Nephron progenitor cell (in vitro differentiated cells): Measurements from ENCODE around the gene EXOC4.

Experiments
- DNase-seq: peaks from one replicate; pipeline ENCODE4 v3.0.0; 2021
- H3K27ac Mint-ChIP-seq: 2 replicates; pipeline ENCODE4 v1.8.0; 2021; ENCODE audit warnings: mild to moderate bottlenecking, moderate library complexity, mixed read lengths
- H3K27me3 Mint-ChIP-seq: 2 replicates; pipeline ENCODE4 v1.8.0; 2021; ENCODE audit warnings: mild to moderate bottlenecking, low read depth, mixed read lengths; ENCODE audit not compliant: poor library complexity
- H3K36me3 Mint-ChIP-seq: 2 replicates; pipeline ENCODE4 v1.8.0; 2021; ENCODE audit warnings: low read depth, mixed read lengths
- H3K4me1 Mint-ChIP-seq: 2 replicates; pipeline ENCODE4 v1.8.0; 2021; ENCODE audit warnings: mixed read lengths
- H3K4me3 Mint-ChIP-seq: 2 replicates; pipeline ENCODE4 v1.8.0; 2021; ENCODE audit warnings: mild to moderate bottlenecking, moderate library complexity, mixed read lengths
- H3K9me3 Mint-ChIP-seq: 2 replicates; pipeline ENCODE4 v1.8.0; 2021; ENCODE audit warnings: mild to moderate bottlenecking, moderate library complexity, mixed read lengths
- CTCF ChIP-seq: fragments of 200-600 bp; sonication (generic); IDR thresholded peaks from 2 replicates; pipeline ENCODE4 v1.5.0; 2021; ENCODE audit warnings: antibody characterized with exemption

EXOC4 gene

GRCh38 chr7:133693281-133693680 lies 440.4 kb downstream of the EXOC4 start:
- Mint-ChIP-seq H3K4me3 (no peak overlapping the region), H3K9me3 (no peaks in the 10 kb centered on the region), H3K4me1 (peaks cover 46% of the 10 kb centered on the region), H3K36me3 (no peaks in the 10 kb centered on the region), H3K27ac (no peak overlapping the region), H3K27me3 (peaks cover 6% of the 10 kb centered on the region)
- DNase-seq, result no peak
- no peak for TF ChIP-seq CTCF

- Mint-ChIP-seq H3K4me1 (peaks cover 27% of the 10 kb centered on the region), H3K9me3 (no peaks in the 10 kb centered on the region), H3K27me3 (peaks cover 6% of the 10 kb centered on the region), H3K27ac (peak overlapping the region; percentile 40), H3K4me3 (peak overlapping the region; percentile 12), H3K36me3 (no peaks in the 10 kb centered on the region)
- no peak for TF ChIP-seq CTCF
- DNase-seq, result peak; percentile 40
Measured at GRCh38 chr7:133696056-133696455, 443.2 kb downstream of the EXOC4 start.

- H3K4me1 Mint-ChIP-seq, result peaks cover 31% of the 10 kb centered on the region
- no peak overlapping the region for H3K4me3 Mint-ChIP-seq
- peaks cover 6% of the 10 kb centered on the region for H3K27me3 Mint-ChIP-seq
- no peaks in the 10 kb centered on the region for H3K9me3 Mint-ChIP-seq
- TF ChIP-seq CTCF, result no peak
- DNase-seq, result no peak
- no peaks in the 10 kb centered on the region for H3K36me3 Mint-ChIP-seq
- H3K27ac Mint-ChIP-seq, result no peak overlapping the region
Measured at GRCh38 chr7:133697585-133697984, 444.7 kb downstream of the EXOC4 start.

DNA sequence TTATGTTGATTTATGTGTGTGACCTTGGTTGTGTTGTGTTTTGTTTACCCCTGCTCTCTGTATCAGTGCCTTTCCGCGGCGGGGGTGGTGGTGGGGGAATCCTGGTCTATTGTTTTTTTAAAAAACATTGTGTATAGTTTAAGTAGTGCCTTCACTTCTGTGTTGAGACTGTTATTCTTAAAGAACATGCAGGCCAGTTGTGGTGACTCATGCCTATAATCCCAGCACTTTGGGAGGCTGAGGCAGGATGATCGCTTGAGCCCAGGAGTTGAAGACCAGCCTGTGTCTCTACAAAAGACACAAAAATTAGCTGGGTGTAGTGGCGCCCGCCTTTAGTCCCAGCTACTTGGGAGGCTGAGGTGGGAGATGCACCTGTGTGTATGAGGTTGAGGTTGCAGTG lies 445.2 kb downstream of the EXOC4 start:
- H3K4me1 Mint-ChIP-seq, result peaks cover 36% of the 10 kb centered on the region
- peaks cover 6% of the 10 kb centered on the region for H3K27me3 Mint-ChIP-seq
- TF ChIP-seq CTCF, result no peak
- no peak overlapping the region for H3K4me3 Mint-ChIP-seq
- DNase-seq, result no peak
- H3K27ac Mint-ChIP-seq, result peak overlapping the region; percentile 42
- no peaks in the 10 kb centered on the region for H3K36me3 Mint-ChIP-seq
- H3K9me3 Mint-ChIP-seq, result no peaks in the 10 kb centered on the region

GRCh38 chr7:133699386-133699785 lies 446.5 kb downstream of the EXOC4 start:
- DNase-seq, result no peak
- no peak for TF ChIP-seq CTCF
- Mint-ChIP-seq H3K4me1 (peaks cover 47% of the 10 kb centered on the region), H3K4me3 (no peak overlapping the region), H3K27me3 (peaks cover 6% of the 10 kb centered on the region), H3K9me3 (no peaks in the 10 kb centered on the region), H3K36me3 (no peaks in the 10 kb centered on the region), H3K27ac (no peak overlapping the region)

DNA sequence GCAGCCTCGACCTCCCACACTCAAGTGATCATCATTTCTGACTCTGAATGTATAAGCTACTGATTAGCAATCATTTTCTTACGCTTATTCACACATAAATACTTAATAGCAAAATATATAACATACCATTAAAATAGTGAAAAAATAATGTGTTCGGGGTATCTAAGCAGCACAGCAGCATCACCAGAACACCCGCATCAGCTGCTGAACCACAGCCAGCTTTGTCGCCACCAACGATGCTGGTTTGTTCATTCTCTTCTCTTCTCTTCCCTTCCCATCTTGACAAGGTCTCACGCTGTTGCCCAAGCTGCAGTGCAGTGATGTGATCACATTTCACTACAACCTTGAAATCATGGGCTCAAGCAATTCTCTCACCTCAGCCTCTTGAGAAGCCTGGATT lies 449.2 kb downstream of the EXOC4 start:
- Mint-ChIP-seq H3K4me3 (no peak overlapping the region), H3K4me1 (peaks cover 39% of the 10 kb centered on the region), H3K9me3 (no peaks in the 10 kb centered on the region), H3K27me3 (peaks cover 2% of the 10 kb centered on the region), H3K27ac (no peak overlapping the region), H3K36me3 (no peaks in the 10 kb centered on the region)
- no peak for TF ChIP-seq CTCF
- no peak for DNase-seq
